Measurements from ENCODE around the gene RPS6KA2.

RPS6KA2 gene

DNA sequence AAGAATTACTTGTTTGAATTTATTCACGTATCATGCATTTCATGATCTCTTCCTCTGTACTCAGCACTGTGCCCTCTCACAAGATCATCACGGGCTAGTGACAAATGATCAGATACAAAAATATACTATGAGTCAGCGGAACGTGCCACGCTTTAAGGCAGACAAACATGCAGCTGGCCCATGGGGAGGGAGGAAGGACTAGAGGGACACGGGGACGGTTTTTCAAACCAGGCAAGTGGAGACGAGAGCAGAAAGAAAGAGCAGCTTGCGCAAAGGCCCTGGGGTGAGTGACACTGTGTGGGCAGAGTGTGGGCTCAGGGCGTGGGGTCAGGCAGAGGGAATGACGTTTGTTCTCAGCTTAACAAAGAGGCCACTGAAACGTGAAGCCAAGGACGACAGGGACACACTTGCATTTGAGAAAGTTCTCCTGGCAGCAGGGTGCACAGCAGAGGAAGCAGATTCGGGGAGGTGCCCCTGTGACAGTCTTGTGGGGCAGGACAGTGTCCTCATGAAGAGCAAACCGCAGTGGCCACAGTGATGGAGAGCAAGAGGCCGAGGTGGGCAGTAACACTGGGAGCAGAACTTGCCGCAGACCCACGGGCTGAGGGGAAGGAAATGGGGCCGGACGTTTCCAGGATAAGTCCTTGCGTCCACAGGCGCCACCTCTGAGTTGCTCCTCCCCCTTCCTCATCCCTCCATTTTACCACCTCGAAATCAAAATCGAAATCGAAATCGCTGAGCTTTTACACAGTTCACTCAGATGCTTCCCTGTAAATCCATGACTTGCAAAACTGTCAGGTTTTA is 6.9 kb upstream of the RPS6KA2 start:
- DNase-seq, result no peak

DNA sequence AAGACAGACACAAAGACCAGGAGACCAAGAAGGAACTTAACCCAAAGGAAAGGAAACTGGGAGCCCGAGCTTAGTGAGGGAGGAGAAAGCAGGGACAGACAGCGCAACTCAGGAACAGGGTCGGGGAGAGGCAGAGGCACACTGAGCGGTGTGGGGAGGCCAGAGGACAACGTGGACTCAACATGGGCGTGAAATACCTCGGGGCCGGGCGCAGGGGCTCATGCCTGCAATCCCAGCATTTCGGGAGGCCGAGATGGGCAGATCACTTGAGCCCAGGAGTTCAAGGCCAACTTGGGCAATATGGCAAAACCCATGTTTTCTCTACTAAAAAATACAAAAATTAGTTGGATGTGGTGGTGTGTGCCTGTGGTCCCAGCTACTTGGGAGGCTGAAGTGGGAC is 5.7 kb upstream of the RPS6KA2 start:
- no peak for DNase-seq

DNA sequence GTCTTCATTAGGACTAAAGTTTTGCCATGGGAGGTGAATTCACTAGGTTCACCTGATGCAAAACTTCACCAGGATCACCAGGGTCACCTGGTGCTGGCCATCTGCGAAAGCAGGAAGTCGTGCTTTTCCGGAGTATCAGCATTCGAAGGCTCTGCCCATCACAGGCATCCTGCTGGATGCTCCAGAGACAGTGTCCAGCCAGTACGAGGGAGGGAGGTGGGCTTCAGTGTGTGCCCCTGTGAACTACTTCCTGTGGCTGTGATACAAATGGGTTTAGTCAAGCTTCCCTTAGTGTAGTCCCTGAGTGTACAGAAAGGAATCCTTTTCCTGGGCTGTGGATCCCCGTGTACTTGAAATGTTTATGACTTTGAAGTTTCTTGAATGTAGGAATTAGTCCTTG is 3.4 kb upstream of the RPS6KA2 start:
- no peak for DNase-seq

DNA sequence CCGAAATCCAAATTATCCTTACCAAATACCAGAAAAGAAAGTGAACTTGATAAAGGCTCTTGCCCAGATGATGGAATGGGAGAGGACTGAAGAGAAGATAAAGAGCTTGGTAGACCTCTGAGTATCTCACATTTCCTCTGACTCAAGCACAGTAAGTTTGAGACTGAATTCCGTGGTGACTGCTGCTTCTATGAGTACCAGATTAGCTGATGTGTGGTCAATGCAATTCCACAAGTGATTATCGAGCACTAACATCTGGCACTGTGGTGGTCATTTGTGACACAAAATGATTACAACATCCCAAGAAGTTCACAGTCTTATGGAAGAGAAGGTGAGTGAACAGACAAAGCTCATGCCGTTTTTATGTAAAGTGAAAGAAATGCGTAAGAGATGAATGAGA is 2.6 kb upstream of the RPS6KA2 start:
- DNase-seq, result no peak

- no peak for DNase-seq
These were observed 1.1 kb upstream of the RPS6KA2 start for GRCh38 chr6:166627875-166628801.

- DNase-seq, result no peak
These were observed 646 bp downstream of the RPS6KA2 start for GRCh38 chr6:166626177-166627032.

DNA sequence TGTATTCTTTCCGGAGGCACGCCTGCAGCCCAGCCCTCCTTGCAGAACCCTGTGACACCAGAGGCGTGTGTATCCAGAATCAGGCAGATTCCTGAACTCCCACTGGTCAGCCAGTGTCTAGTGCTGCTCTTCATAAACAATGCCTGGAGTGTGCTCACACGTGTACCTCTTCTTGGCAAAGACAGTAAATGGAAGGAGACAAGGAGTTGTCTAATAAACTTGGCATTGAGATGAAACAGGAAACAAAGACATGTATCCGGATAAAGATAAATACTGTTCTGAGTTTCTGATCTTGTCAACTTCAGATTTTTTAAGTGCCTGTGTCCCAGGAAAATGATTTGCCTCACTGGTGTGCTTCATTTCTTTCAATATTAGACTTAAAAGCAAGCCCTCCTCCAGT is 1.7 kb downstream of the RPS6KA2 start:
- DNase-seq, result no peak

GRCh38 chr6:166624275-166624674 is 2.8 kb downstream of the RPS6KA2 start:
- DNase-seq, result no peak

DNA sequence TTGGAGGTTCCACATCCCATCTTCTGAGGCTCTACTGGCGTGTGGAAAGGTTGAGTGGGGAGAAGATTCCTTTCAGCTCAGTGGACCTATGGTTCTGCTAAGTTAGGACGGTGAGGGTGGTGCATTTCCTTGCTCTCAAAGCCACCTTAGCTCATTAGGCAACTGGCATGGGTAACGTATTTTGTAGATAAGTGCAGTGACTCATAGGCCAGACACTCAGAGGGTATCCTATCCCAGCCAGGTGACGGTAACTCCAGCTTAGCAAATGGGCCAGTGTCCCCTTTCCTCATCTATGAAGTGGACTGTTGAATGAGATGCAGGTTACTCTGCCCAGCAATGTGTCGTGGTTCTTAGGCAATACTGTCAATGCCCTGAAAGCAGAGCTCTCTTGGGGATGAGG is 3.7 kb downstream of the RPS6KA2 start:
- DNase-seq, result no peak

DNA sequence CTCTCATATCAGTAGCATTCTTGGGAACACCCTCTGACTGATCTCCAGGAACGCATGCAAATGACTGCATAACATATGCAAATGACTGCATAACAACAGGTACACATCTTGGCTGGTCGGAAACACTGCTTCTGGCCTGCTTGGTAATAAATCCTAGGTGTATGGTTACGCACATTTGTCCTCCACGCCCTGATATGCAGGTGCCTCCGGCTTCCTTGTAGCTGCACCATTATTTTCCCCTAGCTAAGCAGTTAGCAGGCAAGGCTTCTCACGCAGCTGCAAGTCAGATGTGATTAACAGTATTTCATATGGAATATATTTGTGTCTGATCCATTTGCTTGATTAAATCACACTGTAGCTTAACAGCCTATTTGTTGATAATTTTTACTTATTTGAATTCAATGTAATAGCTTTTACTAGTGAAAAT is 5.9 kb downstream of the RPS6KA2 start:
- no peak for DNase-seq

GRCh38 chr6:166620478-166621113 is 6.5 kb downstream of the RPS6KA2 start:
- no peak for DNase-seq

DNA sequence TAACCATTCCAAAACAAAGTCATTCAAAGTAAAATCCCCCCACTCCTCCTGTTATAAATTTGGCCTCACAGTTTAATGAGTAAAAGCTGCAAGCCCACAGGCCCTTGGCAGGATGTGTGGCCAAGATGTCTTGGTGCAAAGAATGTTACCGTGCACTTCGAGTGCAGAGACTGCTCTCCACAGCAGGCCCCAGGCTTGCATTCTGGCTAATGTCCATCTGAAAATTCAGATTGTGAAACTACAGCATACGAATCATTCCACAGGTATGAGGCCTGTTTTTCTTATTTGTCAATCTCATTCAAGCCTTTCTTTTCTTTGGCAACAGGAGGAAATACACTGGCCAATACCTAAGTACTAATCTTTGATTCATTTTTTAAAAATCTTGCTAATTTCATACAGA is 7.1 kb downstream of the RPS6KA2 start:
- DNase-seq, result no peak

DNA sequence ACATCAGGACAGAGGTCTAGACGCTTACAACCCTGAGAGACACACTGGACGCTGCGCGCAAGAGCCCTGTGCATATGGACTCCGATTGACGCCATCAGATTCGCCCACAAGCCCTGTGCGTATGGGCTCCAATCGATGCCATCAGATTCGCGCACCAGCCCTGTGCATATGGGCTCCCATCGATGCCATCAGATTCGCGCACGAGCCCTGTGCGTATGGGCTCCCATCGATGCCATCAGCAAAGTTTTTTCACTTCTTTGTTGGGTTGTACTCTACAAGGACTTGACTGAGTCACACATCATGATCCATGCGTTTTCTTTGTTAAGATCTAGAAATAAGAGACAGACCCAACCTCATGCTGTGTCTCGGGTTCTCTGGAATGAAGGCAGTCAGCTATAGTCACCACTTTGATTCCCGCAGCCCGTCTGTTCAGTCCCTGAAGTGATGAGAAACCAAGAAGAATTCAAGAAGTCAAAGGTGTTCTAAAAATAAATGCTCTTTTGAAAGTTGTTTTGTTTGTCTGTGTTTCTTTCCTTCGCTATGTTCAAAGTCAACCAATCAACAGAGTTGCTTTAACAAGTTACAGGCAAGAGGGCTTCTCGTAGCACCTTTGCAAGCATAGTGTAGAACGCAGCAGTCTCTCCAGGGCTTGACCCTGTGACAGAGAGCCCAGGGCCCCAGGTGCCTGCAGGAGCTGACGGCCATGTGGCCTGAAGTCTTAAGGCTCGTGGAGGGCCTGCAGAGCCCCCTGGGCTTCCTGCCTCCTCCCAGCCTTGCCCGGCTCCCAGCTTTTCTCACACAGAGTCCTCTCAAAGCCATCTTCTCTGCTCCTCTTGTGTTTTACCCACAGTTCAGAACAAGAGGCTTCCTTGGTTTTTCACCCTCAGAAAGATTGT is 7.9 kb downstream of the RPS6KA2 start:
- no peak for DNase-seq

GRCh38 chr6:166618251-166618650 is 8.8 kb downstream of the RPS6KA2 start:
- no peak for DNase-seq

- no peak for DNase-seq
These were observed 9.7 kb downstream of the RPS6KA2 start for GRCh38 chr6:166617359-166617758.

- DNase-seq, result no peak
These were observed 10.5 kb downstream of the RPS6KA2 start for GRCh38 chr6:166616261-166617238.

DNA sequence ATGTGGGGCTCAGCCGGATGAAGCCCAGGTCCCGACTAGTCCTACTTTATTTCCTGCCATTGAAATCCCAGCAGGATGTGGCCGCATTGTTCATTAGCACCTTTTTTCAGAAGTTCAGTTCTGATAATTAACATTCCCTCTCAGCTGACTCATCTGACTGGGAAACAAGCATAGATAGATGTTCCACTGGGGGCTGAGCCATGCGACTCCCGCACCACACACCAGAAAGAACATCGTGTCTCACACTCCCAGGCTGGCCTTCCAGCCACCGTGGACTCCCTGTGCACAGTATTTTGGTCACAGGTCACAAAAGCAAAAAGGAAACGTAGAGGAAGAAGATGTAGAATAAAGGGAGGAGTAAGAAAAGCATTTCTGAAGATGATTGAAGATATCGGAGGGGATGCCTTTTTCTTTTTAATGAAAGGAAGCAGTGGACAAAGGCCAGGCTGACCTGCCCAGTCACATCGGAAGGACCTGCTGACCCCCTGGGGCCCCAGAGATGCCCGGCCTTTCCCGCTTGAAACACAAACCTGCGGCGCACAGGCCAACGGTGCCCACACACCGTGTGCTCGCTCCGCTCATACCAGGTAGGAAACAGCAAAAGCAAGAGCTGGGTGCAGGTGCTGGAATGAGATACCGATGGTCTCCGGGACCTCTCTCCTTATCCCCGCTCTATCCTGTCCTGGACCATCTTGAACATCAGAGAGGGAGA is 11.8 kb downstream of the RPS6KA2 start:
- DNase-seq, result no peak

DNA sequence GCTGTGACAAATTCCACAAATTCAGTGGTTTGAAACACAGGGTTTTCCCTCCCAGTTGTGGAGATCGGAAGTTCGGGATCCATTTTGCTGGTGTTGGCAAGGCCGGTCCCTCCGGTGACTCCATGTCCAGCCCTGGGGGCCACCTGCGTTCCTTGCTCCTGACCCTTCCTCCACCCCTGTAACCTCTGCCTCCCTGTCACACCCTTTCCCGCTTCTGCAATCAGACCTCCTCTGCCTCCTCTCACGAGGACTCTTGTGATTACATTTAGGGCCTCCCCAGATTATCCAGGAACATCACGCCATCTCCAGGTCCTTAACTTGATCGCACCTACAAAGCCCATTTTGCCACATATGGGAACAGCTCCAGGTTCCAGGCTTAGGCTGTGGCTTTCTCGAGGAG is 12.5 kb downstream of the RPS6KA2 start:
- no peak for DNase-seq

- no peak for DNase-seq
These were observed 12.9 kb downstream of the RPS6KA2 start for GRCh38 chr6:166614171-166614583.
